GM20000 (cell line): ENCODE data around the gene LAMB4.

ENCODE experiments used
- DNase-seq: peaks from one replicate; pipeline ENCODE4 v3.0.0; 2012; ENCODE audit warnings: low spot score
- CTCF ChIP-seq: IDR thresholded peaks from 2 replicates; pipeline ENCODE4 v1.5.1; 2012; ENCODE audit warnings: mild to moderate bottlenecking, control low read depth; ENCODE audit errors: extremely low read depth, missing control alignments

LAMB4 gene

GRCh38 chr7:108134486-108134885 lies 4.3 kb upstream of the LAMB4 start:
- no peak for TF ChIP-seq CTCF
- no peak for DNase-seq

GRCh38 chr7:108132551-108133265 lies 2.5 kb upstream of the LAMB4 start:
- DNase-seq = no peak
- TF ChIP-seq CTCF = no peak

GRCh38 chr7:108129018-108129965 lies 869 bp downstream of the LAMB4 start:
- DNase-seq = no peak
- TF ChIP-seq CTCF = no peak

- no peak for DNase-seq
- TF ChIP-seq CTCF = no peak
These were observed 1.6 kb downstream of the LAMB4 start for GRCh38 chr7:108128514-108128913.

GRCh38 chr7:108127461-108127860 lies 2.7 kb downstream of the LAMB4 start:
- no peak for TF ChIP-seq CTCF
- DNase-seq = no peak

- no peak for DNase-seq
- TF ChIP-seq CTCF = no peak
These were observed 5.3 kb downstream of the LAMB4 start for GRCh38 chr7:108124820-108125219.

GRCh38 chr7:108122181-108122580 lies 8.0 kb downstream of the LAMB4 start:
- DNase-seq = peak; percentile 25
- no peak for TF ChIP-seq CTCF
